Psoas muscle (tissue), 8 donors: Measurements from ENCODE around the gene ZNF691. TPM values are rescaled to one million over a fixed set of nuclear protein-coding genes. Genes with fewer than 3 reads are reported as not detected.

Experiments used
- ATAC-seq, 4 donors: fragments of 200-7000 bp; cut with Tn5 transposase; one replicate each; pipeline ENCODE4 v1.9.1; 2020; ENCODE audit warnings: moderate library complexity in 3 of 4, mild to moderate bottlenecking in 2 of 4
- DNase-seq, 2 donors: peaks; one replicate each; pipeline ENCODE4 v3.0.0-alpha.2; 2020
- H3K27ac ChIP-seq: fragments of 200-600 bp; one replicate; pipeline ENCODE4 v1.8.0; 2022
- H3K27me3 ChIP-seq, 3 donors: fragments of 200-600 bp in 1 of 3; one replicate each; pipeline versions ENCODE4 v1.6.1 to v1.8.0; 2013 to 2022; ENCODE audit warnings: low read length in 2 of 3, mild to moderate bottlenecking in 2 of 3, moderate library complexity in 1 of 3; ENCODE audit not compliant: insufficient read depth in 3 of 3
- H3K36me3 ChIP-seq, 2 donors: fragments of 200-600 bp in 1 of 2; one replicate each; pipeline versions ENCODE4 v1.6.1 to v1.8.0; 2013 to 2022; ENCODE audit warnings: low read depth in 1 of 2, mild to moderate bottlenecking in 1 of 2, moderate library complexity in 1 of 2; ENCODE audit not compliant: insufficient read depth in 1 of 2
- H3K4me1 ChIP-seq: fragments of 200-600 bp; one replicate; pipeline ENCODE4 v1.8.0; 2022
- H3K4me3 ChIP-seq: fragments of 200-600 bp; one replicate; pipeline ENCODE4 v1.8.0; 2022; ENCODE audit warnings: mild to moderate bottlenecking
- H3K9me3 ChIP-seq: fragments of 200-600 bp; one replicate; pipeline ENCODE4 v1.8.0; 2022
- WGBS, 3 donors: extraction: QIAGEN DNeasy Blood & Tissue Kit; methylation state at CpG; one replicate each; pipeline versions ENCODE4 v1.1.6 to v1.1.7; 2013; 5-methylcytosine and 5-hydroxymethylcytosine counted together
- intact Hi-C, 2 donors: fragments of 100-400 bp; cut with DNase I; formaldehyde crosslinking; loops; one replicate each; pipeline versions ENCODE4 v1.11.0 to v1.14.2; 2022
- polyA plus RNA-seq, 3 donors: library from polyadenylated mRNA; stranded (reverse); fragments of 200-250 nt; gene quantifications; one replicate each; pipeline ENCODE4 v1.2.3, GENCODE V29; 2013
- total RNA-seq, 4 donors: library from RNA; stranded (reverse); fragmentation: NEBNext Ultra II Directional in 2 of 4; extraction: Animal tissue kit (Norgen Biotek cat#: 25700) in 2 of 4; gene quantifications; one replicate each; pipeline versions ENCODE4 v1.2.1 to v1.2.4, GENCODE V29; 2021 to 2023
- TF ChIP-seq, protein P1 (sequence below): fragments of 200-600 bp; IDR thresholded peaks from one replicate; pipeline ENCODE4 v1.8.0; 2022; ENCODE audit warnings: antibody characterized with exemption
- donor health status: healthy with polysubstance abuse.
- donor health status: DM: no; HTN: no; CAD: no; lungs with moderate emphysema.
- donor health status: Bipolar disorder and iron deficiency.
- donor health status: healthy.
- donor health status: DM: yes; HTN: yes; CAD: no.
- donor health status: DM: no; HTN: no; CAD: no.
- donor health status: DM: no; HTN: no; CAD: no.
- donor health status: DM: yes; HTN: yes; CAD: no.

Gene ZNF691
- total and polyA plus RNA-seq, 7 donors, result 4.8 to 10.8 (median 7.0) TPM

DNA sequence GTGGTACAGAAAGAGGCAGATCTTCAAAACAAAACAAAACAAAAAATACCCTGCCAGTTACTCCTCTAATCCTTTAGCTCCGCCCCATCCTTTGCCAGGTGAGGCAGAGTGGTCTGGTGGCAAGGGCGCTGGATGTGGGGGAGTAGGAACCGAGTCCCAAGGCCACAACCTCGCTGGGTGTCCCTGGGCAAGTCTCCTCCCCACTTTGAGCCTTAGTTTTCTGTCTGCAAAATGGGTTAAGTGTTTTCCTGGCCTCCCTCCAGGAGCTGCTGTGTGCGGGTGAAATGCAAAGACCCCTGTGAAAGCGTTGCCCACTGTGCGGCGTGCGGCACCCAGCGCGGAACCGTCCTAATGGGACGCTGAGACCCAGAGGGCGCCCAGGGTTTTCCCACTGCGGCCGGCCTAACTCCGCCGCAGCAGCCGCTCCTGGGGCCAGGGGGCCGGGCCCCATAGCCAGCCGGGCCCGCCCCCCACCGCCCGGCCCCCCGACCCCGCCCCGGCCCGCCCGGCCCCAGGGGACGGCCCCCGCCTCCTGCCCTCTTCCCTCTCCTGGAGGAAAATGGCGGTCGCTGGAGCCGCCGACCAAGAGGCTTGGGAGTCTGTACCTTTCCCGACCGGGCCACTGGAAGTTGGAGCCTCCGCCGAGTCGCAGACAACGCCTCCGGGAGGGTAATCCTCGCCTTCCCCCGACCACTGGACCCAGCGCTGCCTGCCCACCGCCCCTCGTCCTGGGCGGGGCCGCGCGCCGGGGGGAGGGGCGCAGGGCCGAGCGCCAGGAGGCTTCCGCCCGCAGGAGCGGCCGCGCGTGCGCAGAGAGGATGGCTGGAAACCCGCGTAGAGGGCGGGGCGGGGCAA, 29.6 kb upstream of the ZNF691 start, which contains the start of the genes ERMAP and SVBP:
ERMAP (plus strand) TSS at position 538 of the 855 bp plus-strand sequence. CDS start 13,327 bp downstream, outside the sequence.
SVBP (minus strand) TSS at position 813 of the 855 bp plus-strand sequence. CDS start 853 bp downstream, outside the sequence.
- WGBS, 3 donors, result 1 to 2% (median 1%) methylated on average over 25 to 66 of the region's 66 CpGs

DNA sequence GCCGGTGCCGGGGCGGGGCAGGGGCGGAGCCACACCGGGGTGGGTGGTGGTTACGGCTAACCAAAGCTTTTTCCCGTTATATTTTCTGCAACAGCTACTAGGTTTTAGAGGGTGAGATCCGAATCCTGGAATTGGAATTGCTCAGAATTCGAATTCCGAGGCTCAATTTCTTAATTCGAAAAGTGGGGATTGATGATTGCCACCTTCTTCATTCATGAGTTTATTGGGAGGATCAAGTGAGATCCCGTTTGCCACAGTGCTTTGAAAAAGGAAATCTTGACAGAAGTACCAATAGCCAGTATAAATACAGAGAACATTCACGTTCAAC, 29.0 kb upstream of the ZNF691 start:
- WGBS, 3 donors, result 0 to 1% (median 0%) methylated on average over 13 of the region's 13 CpGs
- Histone ChIP-seq H3K27me3 (no peaks in the 10 kb centered on the region), H3K4me3 (peak overlapping the region; percentile 78), H3K36me3 (peaks cover 0 to 8% of the 10 kb centered on the region in 2 donors), H3K4me1 (peaks cover 24% of the 10 kb centered on the region), H3K9me3 (no peaks in the 10 kb centered on the region), H3K27ac (peak overlapping the region; percentile 97)
- ATAC-seq (no peak), DNase-seq (no peak)
- TF ChIP-seq, protein P1, sequence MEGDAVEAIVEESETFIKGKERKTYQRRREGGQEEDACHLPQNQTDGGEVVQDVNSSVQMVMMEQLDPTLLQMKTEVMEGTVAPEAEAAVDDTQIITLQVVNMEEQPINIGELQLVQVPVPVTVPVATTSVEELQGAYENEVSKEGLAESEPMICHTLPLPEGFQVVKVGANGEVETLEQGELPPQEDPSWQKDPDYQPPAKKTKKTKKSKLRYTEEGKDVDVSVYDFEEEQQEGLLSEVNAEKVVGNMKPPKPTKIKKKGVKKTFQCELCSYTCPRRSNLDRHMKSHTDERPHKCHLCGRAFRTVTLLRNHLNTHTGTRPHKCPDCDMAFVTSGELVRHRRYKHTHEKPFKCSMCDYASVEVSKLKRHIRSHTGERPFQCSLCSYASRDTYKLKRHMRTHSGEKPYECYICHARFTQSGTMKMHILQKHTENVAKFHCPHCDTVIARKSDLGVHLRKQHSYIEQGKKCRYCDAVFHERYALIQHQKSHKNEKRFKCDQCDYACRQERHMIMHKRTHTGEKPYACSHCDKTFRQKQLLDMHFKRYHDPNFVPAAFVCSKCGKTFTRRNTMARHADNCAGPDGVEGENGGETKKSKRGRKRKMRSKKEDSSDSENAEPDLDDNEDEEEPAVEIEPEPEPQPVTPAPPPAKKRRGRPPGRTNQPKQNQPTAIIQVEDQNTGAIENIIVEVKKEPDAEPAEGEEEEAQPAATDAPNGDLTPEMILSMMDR, result no peak
- intact Hi-C loops, result loop anchor here (2.0 to 5.0 kb wide), 2 partner anchors 50 to 51 kb away; partner anchors contain the start of genes C1orf50 (in 2 of the 2) and P3H1 (in 2 of the 2)

More for the DNA sequence above, 29.6 kb upstream of the ZNF691 start, which contains the start of the genes ERMAP and SVBP:
- peaks cover 19% of the 10 kb centered on the region for H3K4me1 ChIP-seq
- TF ChIP-seq, protein P1, result peak; percentile 3
- peak; percentile 98 to 99 (median 98) for ATAC-seq
- H3K9me3 ChIP-seq, result no peaks in the 10 kb centered on the region
- peak within 1 kb of the TSS; percentile 78 for H3K4me3 ChIP-seq
- intact Hi-C loops, result loop anchor here (2.0 to 5.0 kb wide), 2 partner anchors 50 kb away; partner anchors contain the start of genes C1orf50 (in 2 of the 2) and P3H1 (in 2 of the 2)
- peak; percentile 93 to 96 for DNase-seq
- H3K27ac ChIP-seq, result peak within 1 kb of the TSS; percentile 97
- H3K36me3 ChIP-seq, result peaks cover 0 to 8% of the 10 kb centered on the region in 2 donors
- H3K27me3 ChIP-seq, result no peaks in the 10 kb centered on the region

DNA sequence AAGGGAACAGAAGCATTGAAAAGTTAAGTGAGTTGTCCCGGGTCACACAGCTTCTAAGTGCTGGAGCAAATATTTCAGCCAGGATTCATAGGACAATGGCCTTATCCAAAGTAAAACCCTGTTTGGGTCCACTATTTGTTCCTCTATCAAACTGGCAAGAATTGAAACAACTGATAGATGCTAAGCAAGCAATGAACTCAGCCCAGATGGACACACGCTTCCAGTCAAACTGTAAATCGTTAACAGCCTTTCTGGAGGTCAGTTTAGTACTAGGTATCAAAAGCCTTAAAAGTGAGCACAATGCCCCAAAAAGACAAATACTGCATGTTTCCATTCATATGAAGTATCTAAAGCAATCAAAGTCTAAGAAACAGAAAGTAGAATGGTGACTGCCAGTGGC, 28.4 kb upstream of the ZNF691 start:
- no peaks in the 10 kb centered on the region for H3K9me3 ChIP-seq
- H3K4me3 ChIP-seq, result peak overlapping the region; percentile 78
- no peak for ATAC-seq
- intact Hi-C loops, result loop anchor here (1.0 to 5.0 kb wide), 3 partner anchors 26 to 51 kb away; partner anchors contain the start of genes C1orf50 (in 2 of the 2) and P3H1 (in 2 of the 2)
- TF ChIP-seq, protein P1, result no peak
- H3K4me1 ChIP-seq, result peaks cover 30% of the 10 kb centered on the region
- H3K36me3 ChIP-seq, result peaks cover 0 to 8% of the 10 kb centered on the region in 2 donors
- 93 to 94% (median 94%) methylated on average over 3 of the region's 3 CpGs for WGBS, 3 donors
- no peak overlapping the region for H3K27ac ChIP-seq
- DNase-seq, result no peak
- no peaks in the 10 kb centered on the region for H3K27me3 ChIP-seq

DNA sequence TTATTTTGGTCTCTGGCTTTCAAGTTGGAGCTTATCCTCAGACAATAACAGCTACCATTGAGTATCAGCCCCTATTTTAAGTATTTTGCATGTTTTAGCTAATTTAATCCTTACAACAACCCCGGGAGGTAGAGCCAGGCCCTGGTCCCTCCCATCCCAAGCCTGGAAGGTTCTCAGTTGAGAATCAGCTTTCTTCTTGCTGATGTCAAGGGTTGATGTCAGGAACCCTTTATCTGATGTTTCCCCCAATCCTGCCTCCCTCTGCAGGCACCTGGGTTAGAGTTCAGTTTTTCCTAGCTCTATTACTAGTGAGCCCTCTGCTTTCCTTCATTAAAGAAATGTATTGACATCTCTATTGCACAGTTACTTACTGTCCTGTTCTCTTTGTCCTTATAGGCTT, 25.6 kb upstream of the ZNF691 start:
- 48 to 59% (median 52%) methylated on average over 1 of the region's 1 CpG for WGBS, 3 donors
- DNase-seq (no peak), ATAC-seq (no peak)
- intact Hi-C loops, result no loop called here
- H3K4me1 ChIP-seq, result peaks cover 22% of the 10 kb centered on the region
- TF ChIP-seq, protein P1, result no peak
- no peaks in the 10 kb centered on the region for H3K27me3 ChIP-seq
- no peaks in the 10 kb centered on the region for H3K36me3 ChIP-seq
- no peak overlapping the region for H3K4me3 ChIP-seq
- no peak overlapping the region for H3K27ac ChIP-seq
- H3K9me3 ChIP-seq, result no peaks in the 10 kb centered on the region
